HG03039 (cell line): ENCODE data around the gene LCORL.
A peak's percentile ranks its signal among the peaks of the same experiment; 100 is the strongest.
"Not testable (repeated sequence)": the region's sequence is repeated elsewhere in the genome, so short reads cannot be mapped to it uniquely, and the experiment has no call there.

Experiments
- ATAC-seq: cut with Tn5 transposase; IDR thresholded peaks from one replicate; pipeline ENCODE4 v1.9.1; 2021; ENCODE audit warnings: mild to moderate bottlenecking, moderate library complexity; ENCODE audit not compliant: unreplicated experiment

Gene LCORL

DNA sequence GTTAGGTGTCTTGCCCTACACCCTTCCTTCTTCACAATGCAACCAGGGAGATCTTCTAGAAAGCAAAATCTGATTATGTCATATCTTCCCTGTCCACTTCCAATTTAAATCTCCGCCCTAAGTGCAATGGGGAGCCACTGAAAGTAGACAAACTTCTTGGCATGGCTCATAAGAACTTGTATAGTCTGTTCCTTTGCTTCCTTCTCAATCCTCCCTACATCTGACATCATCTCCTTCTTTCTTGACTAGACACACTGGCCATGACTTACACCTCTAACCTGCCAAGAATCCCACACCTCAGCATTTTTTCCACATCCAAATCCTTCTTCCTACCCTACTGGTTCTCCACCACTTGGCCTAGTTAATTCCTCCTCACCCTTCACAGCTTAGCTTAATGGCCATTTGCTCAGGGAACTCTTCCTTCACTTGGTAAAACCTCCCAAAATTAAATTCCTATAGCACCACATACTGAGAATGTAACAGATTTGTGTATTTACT is 155.6 kb downstream of the LCORL start:
- no peak for ATAC-seq

GRCh38 chr4:17861906-17862305 is 159.6 kb downstream of the LCORL start:
- not testable (repeated sequence) for ATAC-seq

- no peak for ATAC-seq
These were observed 161.7 kb downstream of the LCORL start for GRCh38 chr4:17859793-17860406.

DNA sequence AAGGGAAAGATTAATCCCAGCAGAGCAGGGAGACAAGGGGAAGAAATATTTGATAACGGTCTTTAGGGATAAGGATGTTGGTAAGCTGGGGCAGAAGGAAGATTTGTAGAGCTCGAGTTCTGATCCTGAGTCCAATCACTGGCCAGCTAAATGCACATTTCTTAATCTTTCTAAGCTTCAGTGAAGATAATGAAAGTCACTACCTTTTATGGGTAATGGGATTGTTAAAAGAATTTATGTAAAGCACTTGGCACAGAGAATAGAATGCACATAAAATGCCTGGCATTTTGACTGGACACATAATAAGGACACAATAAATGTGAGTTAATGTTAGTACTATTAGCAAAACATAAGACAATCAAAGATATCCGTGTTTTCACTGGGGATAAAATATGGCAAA is 167.5 kb downstream of the LCORL start:
- ATAC-seq = no peak

- no peak for ATAC-seq
These were observed 169.6 kb downstream of the LCORL start for GRCh38 chr4:17851959-17852358.

GRCh38 chr4:17850295-17850694 is 171.3 kb downstream of the LCORL start:
- ATAC-seq = not testable (repeated sequence)

DNA sequence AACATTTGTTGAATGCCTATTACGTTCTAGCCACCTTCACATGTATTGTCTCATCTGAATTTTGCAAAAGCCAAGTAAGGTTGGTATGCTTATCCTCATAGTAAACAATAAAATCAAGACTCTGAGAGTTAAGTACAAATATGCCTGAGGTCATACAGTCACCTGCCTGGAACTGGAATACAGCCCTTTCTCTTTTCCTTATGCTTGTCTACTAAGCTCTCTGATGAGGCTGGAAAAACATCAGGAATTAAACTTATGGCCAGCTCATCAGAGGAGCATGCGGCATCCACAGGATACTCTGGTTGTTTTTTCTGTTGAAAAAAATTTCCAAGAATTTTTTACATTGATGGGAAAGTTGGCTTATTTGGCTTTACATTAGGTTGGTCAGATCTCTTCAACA is 175.3 kb downstream of the LCORL start:
- ATAC-seq = no peak

GRCh38 chr4:17823871-17824669 is 197.5 kb downstream of the LCORL start:
- no peak for ATAC-seq

DNA sequence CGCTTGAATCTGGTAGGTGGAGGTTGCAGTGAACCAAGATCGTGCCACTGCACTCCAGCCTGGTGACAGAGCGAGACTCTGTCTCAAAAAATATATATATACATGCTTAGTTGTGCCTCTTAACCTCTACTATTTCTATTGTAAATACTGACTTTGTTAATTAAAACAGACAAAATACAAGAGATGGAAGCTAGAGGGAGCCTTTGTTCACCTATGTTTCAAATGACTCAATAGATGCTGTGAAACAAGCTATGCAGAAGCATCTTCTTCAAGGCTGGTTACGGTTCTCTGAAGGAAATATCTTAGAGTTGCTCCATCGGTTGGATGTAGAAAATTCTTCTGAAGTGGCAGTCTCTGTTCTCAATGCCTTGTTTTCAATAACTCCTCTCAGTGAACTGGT is 204.5 kb downstream of the LCORL start:
- peak; percentile 77 for ATAC-seq

DNA sequence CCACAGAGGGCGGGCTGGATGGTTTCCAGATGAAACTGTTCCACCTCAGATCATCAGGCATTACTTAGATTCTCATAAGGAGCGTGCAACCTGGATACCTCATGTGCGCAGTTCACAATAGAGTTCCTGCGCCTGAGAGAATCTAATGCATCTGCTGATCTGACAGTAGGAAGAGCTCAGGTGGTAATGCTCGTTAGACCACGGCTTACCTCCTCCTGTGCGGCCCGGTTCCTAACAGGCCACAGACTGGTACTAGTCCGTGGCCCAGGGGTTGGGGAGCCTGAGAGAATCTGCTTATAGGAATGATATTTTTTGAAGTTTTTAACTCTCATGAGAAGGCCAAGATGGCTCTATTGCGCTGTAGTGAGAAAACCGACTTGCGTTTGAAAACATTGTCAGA is 205.4 kb downstream of the LCORL start:
- ATAC-seq = no peak

- ATAC-seq = no peak
These were observed 207.4 kb downstream of the LCORL start for GRCh38 chr4:17814140-17814539.

GRCh38 chr4:17812801-17813200 is 208.8 kb downstream of the LCORL start:
- no peak for ATAC-seq

DNA sequence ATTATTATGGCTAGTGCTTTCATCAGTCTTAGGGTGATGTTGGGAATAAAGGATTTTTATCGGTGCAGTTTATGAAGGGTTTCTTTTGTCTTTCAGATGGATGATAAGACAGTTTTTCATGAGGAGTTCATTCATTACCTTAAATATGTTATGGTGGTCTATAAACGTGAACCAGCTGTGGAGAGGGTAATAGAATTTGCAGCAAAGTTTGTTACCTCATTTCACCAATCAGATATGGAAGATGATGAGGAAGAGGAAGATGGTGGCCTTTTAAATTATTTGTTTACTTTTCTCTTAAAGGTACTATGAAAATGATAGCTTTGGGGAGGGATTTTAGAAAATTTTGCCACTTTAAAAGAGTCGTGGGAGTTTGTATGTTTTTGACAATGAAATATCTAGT is 209.4 kb downstream of the LCORL start:
- no peak for ATAC-seq

DNA sequence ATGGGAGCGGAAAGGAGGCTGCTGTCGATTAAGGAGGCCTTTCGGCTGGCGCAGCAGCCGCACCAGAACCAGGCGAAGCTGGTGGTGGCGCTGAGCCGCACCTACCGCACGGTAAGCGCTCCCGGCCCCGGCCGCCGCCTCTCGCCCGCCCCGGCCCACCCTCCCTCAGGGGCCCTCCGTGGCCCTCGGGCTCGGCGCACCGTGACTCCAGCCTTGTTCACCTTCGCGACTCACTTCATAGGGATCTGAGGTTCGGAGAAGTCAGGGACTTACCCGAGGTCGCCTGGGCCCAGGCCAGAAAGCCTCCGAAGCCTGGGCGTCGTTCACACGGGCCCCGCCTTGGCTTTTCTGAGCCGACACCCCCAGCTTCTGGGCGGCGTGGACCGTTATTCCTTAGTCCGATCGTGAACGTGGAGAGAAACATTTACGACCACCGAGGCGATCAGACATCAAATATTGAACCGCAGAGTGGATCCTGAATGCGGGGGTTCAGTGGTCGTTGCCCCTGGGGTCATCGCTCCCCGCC is 210.4 kb downstream of the LCORL start:
- peak; percentile 25 for ATAC-seq

- ATAC-seq = peak; percentile 90
These were observed 211.1 kb downstream of the LCORL start, which contains the start of the genes DCAF16 and NCAPG for GRCh38 chr4:17810260-17811077. TSS of gene DCAF16 (minus strand) at chr4:17810757. CDS start at chr4:17804141, 6,616 bp downstream. TSS of gene NCAPG (plus strand) at chr4:17810979. CDS start at chr4:17811078, 99 bp downstream.

DNA sequence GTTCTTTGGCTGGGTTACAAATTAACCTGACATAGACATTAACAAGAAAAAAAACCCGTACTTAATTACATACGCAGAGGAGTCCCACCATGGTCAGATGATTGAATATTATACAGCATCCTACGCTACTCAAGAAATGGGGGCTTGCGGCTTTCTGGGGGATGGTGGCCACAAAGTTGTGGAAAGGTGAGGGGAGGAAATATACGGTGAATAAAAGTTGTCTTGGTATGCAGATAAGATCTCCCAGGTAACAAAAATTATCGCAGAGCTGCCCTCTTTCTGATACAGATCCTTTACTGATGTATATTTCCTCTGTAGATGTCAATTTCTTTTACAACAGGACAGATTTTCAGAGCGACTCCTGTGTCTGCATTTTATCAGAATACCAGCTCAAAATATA is 211.9 kb downstream of the LCORL start:
- no peak for ATAC-seq

- no peak for ATAC-seq
These were observed 214.1 kb downstream of the LCORL start for GRCh38 chr4:17807446-17807845.

GRCh38 chr4:17805580-17806155 is 215.9 kb downstream of the LCORL start:
- ATAC-seq = peak; percentile 20

GRCh38 chr4:17797808-17798207 is 223.7 kb downstream of the LCORL start:
- ATAC-seq = no peak

GRCh38 chr4:17794730-17795129 is 226.8 kb downstream of the LCORL start:
- ATAC-seq = no peak
